Measurements from ENCODE around the gene TTC34. TPM values are rescaled to one million over a fixed set of nuclear protein-coding genes. Genes with fewer than 3 reads are reported as not detected.

The TTC34 gene, protein sequence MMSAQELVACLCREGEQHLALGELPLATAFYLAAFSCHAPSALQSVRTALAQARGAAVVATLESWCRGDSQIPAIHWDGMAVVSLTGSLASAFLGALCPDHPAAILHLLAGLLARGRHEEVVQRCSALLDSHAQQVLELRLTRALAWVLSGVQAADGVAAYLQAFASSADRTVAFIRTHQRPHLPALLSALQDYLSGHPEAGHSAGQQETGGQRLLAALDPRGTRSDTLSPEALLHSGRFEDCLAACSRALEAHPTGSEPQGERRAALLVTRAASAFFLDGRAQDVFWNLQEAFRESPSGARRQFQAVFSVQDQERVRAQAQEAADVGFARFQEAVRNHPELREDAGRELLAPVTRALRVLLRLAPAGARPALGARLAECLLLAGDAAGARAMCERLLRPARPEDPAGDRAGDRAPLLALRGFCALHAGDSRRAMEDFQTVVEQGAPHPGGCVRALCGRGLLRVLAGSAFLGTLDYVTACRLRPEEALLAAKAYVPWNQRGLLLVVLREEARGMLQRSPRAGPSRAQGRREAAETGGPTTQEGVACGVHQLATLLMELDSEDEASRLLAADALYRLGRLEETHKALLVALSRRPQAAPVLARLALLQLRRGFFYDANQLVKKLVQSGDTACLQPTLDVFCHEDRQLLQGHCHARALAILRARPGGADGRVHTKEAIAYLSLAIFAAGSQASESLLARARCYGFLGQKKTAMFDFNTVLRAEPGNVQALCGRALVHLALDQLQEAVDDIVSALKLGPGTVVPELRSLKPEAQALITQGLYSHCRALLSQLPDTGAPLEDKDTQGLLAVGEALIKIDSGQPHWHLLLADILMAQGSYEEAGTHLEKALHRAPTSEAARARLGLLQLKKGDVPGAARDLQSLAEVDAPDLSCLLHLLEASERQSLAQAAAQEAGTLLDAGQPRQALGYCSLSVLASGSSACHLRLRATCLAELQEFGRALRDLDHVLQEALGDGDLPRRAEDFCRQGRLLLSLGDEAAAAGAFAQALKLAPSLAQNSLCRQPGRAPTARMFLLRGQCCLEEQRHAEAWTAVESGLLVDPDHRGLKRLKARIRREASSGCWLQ
- 0.02 to 0.07 TPM (median 0.05 TPM) in 4 of 5 replicates, not detected in the other for total RNA-seq (2022; extraction: Qiagen RNA extraction; ENCODE audit: low read depth)

GRCh38 chr1:2801535-2802291, at the start of gene TTC34:
Gene TTC34 (minus strand): TSS chr1:2801693. CDS start chr1:2800827, 866 bp downstream.

GRCh38 chr1:2632561-2633361, 168.7 kb downstream of the TTC34 start, which contains the start of gene MMEL1:
Gene MMEL1 (minus strand): TSS chr1:2633016. CDS start chr1:2629484, 3,532 bp downstream.

GRCh38 chr1:2586154-2587070, 215.1 kb downstream of the TTC34 start, which contains the start of gene PRXL2B:
Gene PRXL2B (plus strand): TSS chr1:2586777. CDS start chr1:2586886, 109 bp downstream.

Other genes starting within 250 kb of the TTC34 start
- 0.21 to 0.67 TPM (median 0.30 TPM) in 4 of 5 replicates, not detected in the other for gene TNFRSF14, start 245.3 kb downstream of the TTC34 start, total RNA-seq (2022; extraction: Qiagen RNA extraction; ENCODE audit: low read depth)
- 14.5 to 24.7 TPM (median 23.3 TPM) in 5 replicates for gene PRXL2B, start 214.9 kb downstream of the TTC34 start, total RNA-seq (2022; extraction: Qiagen RNA extraction; ENCODE audit: low read depth)
- gene MMEL1, start 168.7 kb downstream of the TTC34 start, total RNA-seq (2022; extraction: Qiagen RNA extraction; ENCODE audit: low read depth) = not detected in 5 replicates
- not detected in 5 replicates for gene ACTRT2, start 219.8 kb upstream of the TTC34 start, total RNA-seq (2022; extraction: Qiagen RNA extraction; ENCODE audit: low read depth)

Measured in A549 treated with ZK216348 at 1 μM for 4 hours (cell line).